WERI-Rb-1 (cell line): ENCODE data around the gene CBFA2T3.

ENCODE experiments used
- DNase-seq: peaks from one replicate; pipeline ENCODE4 v3.0.0-alpha.2; 2020
- H3K27ac ChIP-seq: fragments of 250-450 bp; sonication (Bioruptor Pico); 2 replicates; pipeline ENCODE4 v1.5.1; 2020; ENCODE audit warnings: mild to moderate bottlenecking, moderate library complexity
- H3K27me3 ChIP-seq: fragments of 250-450 bp; sonication (Bioruptor Pico); 2 replicates; pipeline ENCODE4 v1.5.1; 2021; ENCODE audit warnings: mild to moderate bottlenecking, low read depth, moderate library complexity; ENCODE audit not compliant: insufficient read depth, severe bottlenecking
- H3K36me3 ChIP-seq: fragments of 250-450 bp; sonication (Bioruptor Pico); 2 replicates; pipeline ENCODE4 v1.5.1; 2020; ENCODE audit warnings: mild to moderate bottlenecking, moderate library complexity
- H3K4me3 ChIP-seq: 2 replicates; pipeline ENCODE4 v1.5.1; 2011; ENCODE audit warnings: low read depth, mild to moderate bottlenecking, control low read depth, low read length
- H3K9me3 ChIP-seq: fragments of 250-450 bp; sonication (Bioruptor Pico); 2 replicates; pipeline ENCODE4 v1.5.1; 2021; ENCODE audit warnings: mild to moderate bottlenecking, moderate library complexity; ENCODE audit not compliant: severe bottlenecking
- TF ChIP-seq, protein P1 (sequence below): IDR thresholded peaks from 2 replicates; pipeline ENCODE4 v1.5.1; 2011; ENCODE audit warnings: low read depth, mild to moderate bottlenecking, control low read depth, inconsistent platforms, low read length

Gene CBFA2T3

DNA sequence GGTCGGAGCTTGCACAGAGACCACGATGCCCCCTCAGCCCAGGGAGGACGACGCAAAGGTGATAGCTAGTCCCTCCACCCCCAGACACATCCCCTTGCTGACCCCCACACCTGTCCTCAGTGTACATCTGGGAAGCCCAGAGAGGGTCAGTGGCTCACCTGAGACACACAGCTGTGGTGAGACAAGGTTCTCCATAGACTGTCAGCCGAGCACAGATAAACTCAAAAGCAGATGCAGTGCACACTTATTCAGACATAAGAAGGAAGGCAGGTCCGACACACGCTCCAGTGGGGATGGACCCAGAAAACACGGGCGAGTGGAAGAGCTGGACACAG, 19.6 kb downstream of the CBFA2T3 start:
- Histone ChIP-seq H3K27me3 (no peaks in the 10 kb centered on the region), H3K27ac (no peak overlapping the region), H3K4me3 (no peak overlapping the region), H3K36me3 (no peaks in the 10 kb centered on the region), H3K9me3 (no peaks in the 10 kb centered on the region)
- DNase-seq: no peak
- TF ChIP-seq, protein P1, sequence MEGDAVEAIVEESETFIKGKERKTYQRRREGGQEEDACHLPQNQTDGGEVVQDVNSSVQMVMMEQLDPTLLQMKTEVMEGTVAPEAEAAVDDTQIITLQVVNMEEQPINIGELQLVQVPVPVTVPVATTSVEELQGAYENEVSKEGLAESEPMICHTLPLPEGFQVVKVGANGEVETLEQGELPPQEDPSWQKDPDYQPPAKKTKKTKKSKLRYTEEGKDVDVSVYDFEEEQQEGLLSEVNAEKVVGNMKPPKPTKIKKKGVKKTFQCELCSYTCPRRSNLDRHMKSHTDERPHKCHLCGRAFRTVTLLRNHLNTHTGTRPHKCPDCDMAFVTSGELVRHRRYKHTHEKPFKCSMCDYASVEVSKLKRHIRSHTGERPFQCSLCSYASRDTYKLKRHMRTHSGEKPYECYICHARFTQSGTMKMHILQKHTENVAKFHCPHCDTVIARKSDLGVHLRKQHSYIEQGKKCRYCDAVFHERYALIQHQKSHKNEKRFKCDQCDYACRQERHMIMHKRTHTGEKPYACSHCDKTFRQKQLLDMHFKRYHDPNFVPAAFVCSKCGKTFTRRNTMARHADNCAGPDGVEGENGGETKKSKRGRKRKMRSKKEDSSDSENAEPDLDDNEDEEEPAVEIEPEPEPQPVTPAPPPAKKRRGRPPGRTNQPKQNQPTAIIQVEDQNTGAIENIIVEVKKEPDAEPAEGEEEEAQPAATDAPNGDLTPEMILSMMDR: no peak

DNA sequence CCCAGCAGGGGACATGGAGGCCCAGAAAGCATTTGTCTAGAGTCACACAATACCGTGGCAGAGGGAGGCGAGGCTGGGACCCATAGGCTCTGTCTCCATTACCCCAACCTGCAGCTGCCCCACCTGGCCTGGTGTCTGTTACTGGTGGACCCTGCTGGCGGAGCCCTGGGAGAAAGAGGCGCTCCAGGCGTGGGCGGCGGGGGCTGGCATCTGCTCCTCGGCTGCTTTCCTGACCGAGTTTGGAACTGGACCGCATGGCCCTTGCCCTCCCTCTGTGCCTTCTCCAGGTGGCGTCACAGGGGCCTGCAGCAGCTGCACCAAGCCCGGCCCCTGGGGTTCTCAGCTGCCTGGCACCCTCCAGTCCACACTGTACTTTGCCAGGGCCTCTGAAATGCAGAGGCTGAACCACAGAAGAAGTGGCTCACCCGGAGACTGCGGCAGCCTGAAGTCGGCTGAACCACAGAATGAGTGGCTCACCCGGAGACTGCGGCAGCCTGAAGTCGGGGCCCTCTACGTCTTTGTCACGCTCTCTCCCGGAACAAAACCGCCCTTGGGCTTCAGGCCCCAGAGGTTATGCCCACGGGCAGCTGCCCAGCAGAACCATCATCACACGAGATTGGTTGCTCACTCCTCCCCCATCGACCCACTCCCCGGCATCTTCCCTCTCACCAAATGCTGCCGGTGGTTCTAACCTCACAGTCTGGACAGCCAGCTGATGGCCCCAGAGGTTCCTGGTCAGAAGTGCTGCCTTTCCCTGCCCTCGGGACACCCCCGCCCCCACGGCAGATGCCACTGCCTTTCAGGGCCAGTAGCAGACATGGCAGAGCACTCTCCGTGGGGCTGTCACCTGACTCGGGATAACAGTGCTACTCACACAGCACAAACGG, 20.2 kb downstream of the CBFA2T3 start:
- Histone ChIP-seq H3K36me3 (no peaks in the 10 kb centered on the region), H3K4me3 (no peak overlapping the region), H3K9me3 (no peaks in the 10 kb centered on the region), H3K27ac (no peak overlapping the region), H3K27me3 (no peaks in the 10 kb centered on the region)
- DNase-seq: no peak
- TF ChIP-seq, protein P1: no peak

DNA sequence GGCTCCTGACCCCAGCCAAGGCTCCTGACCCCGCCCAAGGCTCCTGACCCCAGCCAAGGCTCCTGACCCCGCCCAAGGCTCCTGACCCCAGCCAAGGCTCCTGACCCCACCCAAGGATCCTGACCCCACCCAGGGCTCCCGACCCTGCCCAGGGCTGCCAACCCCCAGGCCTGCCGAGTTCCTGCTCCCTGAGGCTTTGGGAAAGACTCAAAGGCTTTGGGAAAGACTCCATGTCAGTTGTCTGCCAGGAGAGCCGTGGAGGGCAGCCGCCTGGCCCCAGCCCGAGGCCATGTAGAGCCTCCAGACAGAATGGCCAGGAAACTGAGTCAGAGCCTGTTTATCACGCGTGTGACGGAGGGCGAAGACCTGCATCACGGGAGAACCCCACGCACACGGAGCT, 21.1 kb downstream of the CBFA2T3 start:
- Histone ChIP-seq H3K36me3 (no peaks in the 10 kb centered on the region), H3K4me3 (no peak overlapping the region), H3K9me3 (no peaks in the 10 kb centered on the region), H3K27me3 (no peaks in the 10 kb centered on the region), H3K27ac (no peak overlapping the region)
- TF ChIP-seq, protein P1: no peak
- DNase-seq: no peak

DNA sequence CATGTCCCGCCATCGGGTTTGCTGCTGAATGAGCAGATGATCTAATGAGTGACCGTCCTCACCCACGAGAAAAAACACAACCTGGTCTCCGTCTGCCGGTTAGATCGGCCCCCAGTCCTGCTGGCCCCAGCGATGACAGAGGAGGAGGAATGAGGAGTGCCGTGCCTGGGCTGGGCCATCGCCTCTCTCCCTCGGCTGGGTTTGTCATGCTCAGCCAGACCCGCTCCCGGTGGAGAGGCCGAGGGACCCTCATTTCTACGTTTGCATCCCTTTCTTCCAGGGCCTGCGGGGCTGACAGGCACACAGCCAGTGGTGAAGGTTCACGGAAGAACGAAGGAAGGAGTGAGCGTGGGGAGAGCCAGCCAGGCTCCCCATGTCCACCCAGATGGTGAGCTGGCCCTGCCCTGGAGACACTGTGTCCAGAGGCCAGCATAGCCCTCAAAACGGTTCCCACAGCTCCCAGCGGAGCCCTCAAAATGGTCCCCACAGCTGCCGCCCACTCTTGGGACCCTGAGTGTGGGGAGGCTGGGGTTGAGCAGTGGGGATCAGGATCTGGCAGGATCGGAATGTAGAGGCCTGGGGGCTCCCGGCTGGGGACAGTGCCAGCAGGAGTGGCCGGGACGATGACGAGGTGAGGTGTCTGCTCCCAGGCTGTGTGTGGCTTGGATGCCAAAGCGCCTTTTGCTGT, 23.9 kb downstream of the CBFA2T3 start:
- DNase-seq: no peak
- no peaks in the 10 kb centered on the region for H3K36me3 ChIP-seq
- TF ChIP-seq, protein P1: no peak
- H3K4me3 ChIP-seq: no peak overlapping the region
- no peaks in the 10 kb centered on the region for H3K9me3 ChIP-seq
- H3K27me3 ChIP-seq: no peaks in the 10 kb centered on the region
- no peak overlapping the region for H3K27ac ChIP-seq

DNA sequence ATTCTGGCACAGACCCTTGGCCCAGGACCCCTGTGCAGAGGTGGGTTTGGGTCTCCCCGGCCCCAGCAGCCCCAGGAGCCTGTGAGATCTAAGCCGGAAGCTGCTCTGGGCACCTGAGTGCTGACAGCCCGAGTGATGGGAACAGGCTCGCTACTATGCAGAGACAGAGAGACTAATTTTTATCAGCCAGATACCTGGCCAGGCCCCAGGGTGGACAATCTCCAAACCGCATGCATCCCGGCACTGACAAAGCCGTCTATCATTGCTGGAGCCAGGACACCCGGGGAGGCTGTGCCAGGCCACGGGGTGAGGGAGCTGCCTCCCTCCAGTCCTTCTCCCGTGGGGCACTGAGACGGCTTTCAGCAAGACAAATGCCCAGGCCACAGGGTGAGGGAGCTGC, 25.0 kb downstream of the CBFA2T3 start:
- Histone ChIP-seq H3K4me3 (no peak overlapping the region), H3K27me3 (no peaks in the 10 kb centered on the region), H3K27ac (no peak overlapping the region), H3K9me3 (no peaks in the 10 kb centered on the region), H3K36me3 (no peaks in the 10 kb centered on the region)
- TF ChIP-seq, protein P1: no peak
- no peak for DNase-seq

DNA sequence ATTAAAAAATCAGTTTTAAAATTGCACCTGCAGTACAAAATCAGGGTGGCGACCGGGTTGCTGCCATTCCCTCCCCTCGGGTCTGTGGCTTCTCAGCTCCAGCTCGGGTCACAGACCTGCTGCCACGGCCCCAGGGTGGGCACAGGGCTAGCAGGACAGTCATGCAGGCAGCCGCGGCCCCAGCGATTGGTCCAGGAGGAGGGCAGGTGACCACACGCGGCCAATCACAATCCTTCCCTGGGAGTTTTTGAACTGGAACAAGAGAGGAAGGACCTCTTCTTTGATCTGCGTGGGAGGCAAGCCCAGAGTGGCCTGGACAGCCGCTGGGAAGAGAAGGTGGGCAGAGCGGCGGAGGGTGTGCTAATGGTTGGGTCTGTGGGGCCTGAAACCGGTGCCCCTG, 25.5 kb downstream of the CBFA2T3 start:
- Histone ChIP-seq H3K4me3 (no peak overlapping the region), H3K27ac (no peak overlapping the region), H3K9me3 (no peaks in the 10 kb centered on the region), H3K36me3 (no peaks in the 10 kb centered on the region), H3K27me3 (no peaks in the 10 kb centered on the region)
- DNase-seq: no peak
- TF ChIP-seq, protein P1: no peak
